HS-5 (cell line): ENCODE results near the gene PPIL1.

Experiments used
- DNase-seq: peaks from one replicate; pipeline ENCODE4 v3.0.0-alpha.2; 2012; ENCODE audit warnings: low read depth

The PPIL1 gene

GRCh38 chr6:36834576-36835341, 39.8 kb downstream of the PPIL1 start:
- DNase-seq = no peak

DNA sequence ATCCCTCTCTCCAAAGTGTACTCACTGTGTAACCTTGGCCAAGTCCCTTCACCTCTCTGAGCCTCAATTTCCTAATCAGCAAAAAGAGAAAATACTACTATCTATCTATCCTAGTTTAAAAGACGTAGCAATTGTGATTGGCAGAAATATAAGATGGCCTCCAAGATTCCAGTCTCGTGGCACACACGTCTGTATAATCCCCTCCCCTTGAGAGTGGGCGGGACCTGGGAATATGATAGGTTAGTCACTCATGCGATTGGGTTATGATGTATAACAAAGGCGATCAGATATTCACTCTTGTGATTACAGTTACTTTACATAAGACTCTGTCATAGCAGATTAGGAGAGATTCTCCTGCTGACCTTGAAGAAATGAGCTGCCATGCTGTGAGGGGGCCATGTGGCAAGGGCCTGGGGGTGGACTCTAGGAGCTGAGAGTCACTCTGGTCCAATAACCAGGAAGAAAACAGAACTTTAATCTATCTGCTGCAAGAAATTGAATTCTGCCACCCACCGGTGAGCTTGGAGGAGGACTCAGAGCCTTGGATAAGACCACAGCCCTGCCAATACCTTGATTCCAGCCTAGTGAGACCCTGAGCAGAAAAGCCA, 41.3 kb downstream of the PPIL1 start:
- DNase-seq = no peak

GRCh38 chr6:36832313-36832712, 42.3 kb downstream of the PPIL1 start:
- DNase-seq = no peak

DNA sequence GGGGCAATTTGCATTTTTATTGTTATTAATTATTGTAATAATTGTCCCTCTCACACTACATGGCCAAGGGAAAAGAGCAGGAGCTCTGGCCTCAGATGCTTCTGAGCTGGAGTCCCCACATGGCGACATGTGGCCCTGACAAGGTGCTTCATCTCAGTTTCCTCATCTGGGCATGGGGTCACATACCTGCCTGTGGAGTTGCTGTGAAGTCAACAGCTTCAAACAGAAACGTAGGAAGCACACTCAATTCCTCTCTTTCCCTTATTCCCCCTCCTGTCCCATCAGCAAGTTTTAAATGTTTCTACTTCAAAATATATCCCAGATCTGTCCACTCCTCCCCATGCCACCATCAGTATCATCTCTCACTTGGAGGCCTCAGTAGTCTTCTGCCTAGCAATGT, 44.0 kb downstream of the PPIL1 start:
- no peak for DNase-seq

DNA sequence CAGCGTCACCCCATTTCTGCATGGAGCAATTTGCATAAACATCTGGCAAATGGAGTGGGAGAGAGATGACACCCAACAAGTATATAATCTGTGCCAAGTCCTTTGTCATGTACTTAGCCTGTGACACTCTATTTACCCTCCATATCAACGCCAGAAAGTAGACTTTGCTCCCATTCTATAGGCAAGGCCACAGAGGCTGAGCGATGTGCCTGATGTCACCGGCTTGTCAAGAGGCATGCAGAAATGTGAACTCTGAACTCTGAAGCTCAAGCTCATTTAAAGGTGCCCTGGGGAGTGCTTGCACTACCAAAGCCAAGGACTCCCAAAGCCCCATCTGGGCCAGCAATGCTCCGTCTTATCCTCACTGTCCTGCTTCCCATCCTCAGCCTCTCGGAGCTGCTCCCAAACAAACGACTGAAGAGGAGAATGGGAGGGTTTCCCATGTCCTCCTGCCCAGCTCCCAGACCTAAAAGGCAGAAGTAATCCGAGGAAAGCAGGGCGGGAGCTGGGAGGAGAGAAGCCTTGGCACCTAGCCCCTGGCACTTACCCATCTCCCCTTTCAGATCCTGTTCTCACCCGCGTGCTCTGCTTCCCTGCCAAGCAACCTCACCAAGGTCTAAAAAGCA, 44.6 kb downstream of the PPIL1 start:
- DNase-seq = no peak

DNA sequence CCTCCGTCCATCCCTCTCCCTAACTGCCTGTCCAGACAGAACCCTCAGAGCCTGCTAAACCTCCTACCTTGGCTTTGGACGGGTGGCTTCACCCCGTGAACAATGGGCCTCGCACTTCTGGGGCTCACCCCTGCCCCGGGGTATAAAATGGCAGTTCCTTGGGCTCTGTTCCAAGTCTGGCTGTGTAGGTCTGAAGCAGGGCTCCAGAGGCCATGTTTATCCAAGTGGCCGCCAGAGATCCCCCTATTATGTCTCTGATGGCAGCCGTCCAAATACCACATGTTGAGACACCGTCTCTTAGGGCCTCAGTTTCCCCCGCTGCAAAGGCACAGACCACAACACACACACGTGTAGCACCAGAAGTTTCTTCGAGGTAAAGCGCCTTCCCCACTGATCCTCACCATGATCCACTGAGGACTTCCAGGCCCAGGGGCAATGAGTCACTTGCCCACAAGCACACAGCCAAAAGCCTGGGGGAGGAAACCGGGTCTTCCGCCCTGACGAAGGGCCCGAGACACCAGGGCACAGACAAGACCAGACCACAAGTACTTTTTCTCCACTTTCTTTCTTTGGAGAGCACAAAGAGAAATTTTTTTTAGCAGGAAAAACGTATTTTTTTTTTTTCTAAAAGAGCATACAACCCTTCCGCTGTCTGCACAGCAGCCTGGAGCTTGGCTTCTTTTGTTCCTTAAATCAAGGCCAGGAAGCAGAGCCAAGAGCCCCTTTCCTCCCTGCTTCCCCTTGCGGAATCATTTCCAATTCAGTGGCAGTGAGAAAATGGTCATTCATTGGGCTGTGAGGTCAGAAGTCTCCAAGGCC, 47.1 kb downstream of the PPIL1 start:
- DNase-seq = no peak

GRCh38 chr6:36826520-36827227, 47.9 kb downstream of the PPIL1 start:
- DNase-seq = no peak

- no peak for DNase-seq
These were observed 48.6 kb downstream of the PPIL1 start for GRCh38 chr6:36825994-36826393.

- no peak for DNase-seq
These were observed 49.2 kb downstream of the PPIL1 start for GRCh38 chr6:36825452-36825851.

DNA sequence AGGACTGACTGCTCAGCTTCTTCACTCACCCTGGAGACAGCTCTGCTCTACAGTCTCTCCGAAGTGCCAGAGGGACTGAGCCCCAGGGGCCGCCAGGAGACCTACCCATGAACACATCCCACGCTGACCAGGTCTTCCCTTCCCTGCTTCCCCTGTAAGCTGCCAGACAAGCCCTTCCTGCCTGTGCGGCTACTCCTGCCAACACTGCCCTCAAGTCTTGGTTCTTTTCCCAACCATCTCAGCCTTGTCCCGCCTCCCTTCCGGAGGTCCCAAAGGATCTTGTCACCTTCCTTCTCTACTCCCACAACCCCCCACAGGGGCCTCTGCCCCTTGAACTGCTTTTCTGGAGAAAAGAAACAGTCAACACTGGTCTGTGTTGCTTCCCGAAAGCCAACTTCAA, 50.4 kb downstream of the PPIL1 start:
- no peak for DNase-seq

GRCh38 chr6:36823421-36824096, 51.0 kb downstream of the PPIL1 start:
- DNase-seq = no peak

GRCh38 chr6:36822506-36823269, 51.9 kb downstream of the PPIL1 start:
- no peak for DNase-seq

DNA sequence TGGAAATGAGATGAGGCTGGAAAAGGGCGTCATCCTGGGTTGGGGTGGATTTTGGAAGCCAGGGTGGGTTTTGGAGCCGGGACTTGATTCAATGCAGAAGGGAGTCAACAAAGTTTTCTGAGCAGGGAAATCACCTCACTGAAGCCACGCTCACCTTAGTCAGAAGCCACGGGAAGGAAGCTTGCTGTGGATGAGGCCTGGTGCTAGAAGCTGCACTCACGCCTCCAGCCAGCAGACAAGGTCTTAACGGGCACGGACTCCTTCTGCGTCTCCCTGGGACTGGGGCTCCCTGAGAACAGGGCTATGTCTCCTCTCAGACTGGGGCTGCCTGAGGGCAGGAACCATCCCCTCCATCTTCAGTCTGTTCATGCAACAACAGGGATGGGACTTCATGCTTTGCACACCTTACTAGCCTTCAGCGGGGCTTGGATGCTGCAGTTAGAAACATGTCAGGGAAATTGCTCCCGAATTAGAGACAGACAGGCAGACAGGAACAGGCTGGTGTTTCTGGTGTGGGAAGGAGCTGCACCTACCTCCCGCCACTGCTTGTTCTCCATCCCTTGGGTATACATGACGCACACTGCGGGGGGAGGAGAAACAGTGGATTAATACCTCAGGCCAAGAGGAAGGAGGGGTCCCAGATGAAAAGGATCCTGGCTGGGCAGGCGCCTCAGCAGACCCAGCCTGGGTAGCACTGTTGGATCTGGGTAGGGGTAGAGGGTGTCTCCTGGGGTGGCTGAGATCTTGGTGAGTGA, 52.8 kb downstream of the PPIL1 start:
- no peak for DNase-seq

GRCh38 chr6:36820700-36821580, 53.7 kb downstream of the PPIL1 start:
- DNase-seq = no peak

DNA sequence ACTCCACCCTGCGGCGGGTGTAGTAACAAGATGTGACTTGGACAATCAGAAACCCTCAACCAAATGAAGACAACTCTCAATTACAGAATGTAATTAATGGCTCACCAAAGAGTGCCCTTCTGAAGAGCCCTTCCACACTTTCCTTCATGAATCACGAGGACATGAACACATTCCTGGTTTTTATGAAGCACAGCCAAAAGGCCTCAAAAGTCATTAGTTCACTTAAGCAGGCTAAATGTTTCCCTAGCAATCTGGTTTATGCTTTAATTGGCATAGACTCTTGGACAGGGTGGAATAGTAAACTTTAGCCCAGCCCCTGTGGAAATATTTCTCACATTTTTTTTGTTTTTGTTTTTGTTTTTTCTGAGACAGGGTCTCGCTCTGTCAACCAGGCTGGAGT, 55.8 kb downstream of the PPIL1 start:
- no peak for DNase-seq

DNA sequence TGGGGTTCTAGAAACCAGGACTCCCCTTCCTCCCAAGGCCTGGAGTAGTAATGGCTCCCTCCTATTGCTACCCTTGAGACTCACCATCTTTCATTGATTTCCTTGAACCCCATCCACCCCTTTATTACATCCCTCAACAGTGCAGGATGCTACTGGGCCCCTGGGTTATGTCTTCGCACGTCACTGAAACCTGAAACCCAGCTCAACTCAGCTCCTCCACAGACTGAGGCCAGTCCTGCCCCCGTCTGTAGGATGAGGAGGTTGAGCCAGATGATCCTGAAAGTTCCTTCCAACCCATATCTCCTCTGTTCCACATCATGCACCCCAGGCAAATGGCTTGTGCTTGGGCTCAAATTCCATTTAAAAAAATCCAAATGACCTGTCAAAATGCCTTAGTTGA, 56.8 kb downstream of the PPIL1 start:
- DNase-seq = no peak

GRCh38 chr6:36817176-36817817, 57.3 kb downstream of the PPIL1 start:
- no peak for DNase-seq
